Cardiac fibroblast (primary cell): ENCODE data around the gene MROH8.
A peak's percentile ranks its signal among the peaks of the same experiment; 100 is the strongest.

Source experiments
- DNase-seq, 2 donors: peaks; one replicate each; pipeline versions ENCODE4 v3.0.0 to v3.0.0-alpha.2; 2010; ENCODE audit warnings: low read depth in 2 of 2
- H3K4me3 ChIP-seq, 2 donors: replicated peaks in 1 of 2; 1 replicate in 1 of 2; 2 replicates in 1 of 2; pipeline ENCODE4 v1.5.1; 2011; ENCODE audit warnings: low read depth in 2 of 2, low read length in 2 of 2, mild to moderate bottlenecking in 2 of 2, moderate library complexity in 1 of 2
- TF ChIP-seq, protein P1 (sequence below): IDR thresholded peaks from one replicate; pipeline ENCODE4 v1.5.1; 2011; ENCODE audit warnings: low read depth, mild to moderate bottlenecking, low read length, inconsistent platforms

Gene MROH8

DNA sequence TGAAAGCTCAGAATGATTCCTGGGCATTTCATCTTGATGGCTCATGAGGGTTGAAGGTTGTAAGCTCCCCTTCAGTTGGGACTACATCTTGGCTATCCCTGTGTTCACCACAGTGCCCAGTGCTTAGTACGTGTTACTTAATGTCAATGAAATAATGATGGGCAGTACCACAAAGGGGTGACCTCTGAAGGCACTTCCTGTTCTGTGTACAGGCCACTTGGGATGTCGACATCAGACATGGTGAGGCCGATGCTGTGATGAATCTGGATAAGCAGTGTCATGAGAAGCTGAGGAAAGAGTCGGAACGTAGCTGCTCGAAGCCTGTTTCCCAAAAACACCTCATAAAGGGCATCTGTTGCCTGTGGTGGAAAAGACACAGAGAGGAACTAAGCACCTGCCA lies 55.9 kb downstream of the MROH8 start:
- DNase-seq, result no peak
- TF ChIP-seq, protein P1, sequence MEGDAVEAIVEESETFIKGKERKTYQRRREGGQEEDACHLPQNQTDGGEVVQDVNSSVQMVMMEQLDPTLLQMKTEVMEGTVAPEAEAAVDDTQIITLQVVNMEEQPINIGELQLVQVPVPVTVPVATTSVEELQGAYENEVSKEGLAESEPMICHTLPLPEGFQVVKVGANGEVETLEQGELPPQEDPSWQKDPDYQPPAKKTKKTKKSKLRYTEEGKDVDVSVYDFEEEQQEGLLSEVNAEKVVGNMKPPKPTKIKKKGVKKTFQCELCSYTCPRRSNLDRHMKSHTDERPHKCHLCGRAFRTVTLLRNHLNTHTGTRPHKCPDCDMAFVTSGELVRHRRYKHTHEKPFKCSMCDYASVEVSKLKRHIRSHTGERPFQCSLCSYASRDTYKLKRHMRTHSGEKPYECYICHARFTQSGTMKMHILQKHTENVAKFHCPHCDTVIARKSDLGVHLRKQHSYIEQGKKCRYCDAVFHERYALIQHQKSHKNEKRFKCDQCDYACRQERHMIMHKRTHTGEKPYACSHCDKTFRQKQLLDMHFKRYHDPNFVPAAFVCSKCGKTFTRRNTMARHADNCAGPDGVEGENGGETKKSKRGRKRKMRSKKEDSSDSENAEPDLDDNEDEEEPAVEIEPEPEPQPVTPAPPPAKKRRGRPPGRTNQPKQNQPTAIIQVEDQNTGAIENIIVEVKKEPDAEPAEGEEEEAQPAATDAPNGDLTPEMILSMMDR, result no peak
- H3K4me3 ChIP-seq, result no peak overlapping the region

DNA sequence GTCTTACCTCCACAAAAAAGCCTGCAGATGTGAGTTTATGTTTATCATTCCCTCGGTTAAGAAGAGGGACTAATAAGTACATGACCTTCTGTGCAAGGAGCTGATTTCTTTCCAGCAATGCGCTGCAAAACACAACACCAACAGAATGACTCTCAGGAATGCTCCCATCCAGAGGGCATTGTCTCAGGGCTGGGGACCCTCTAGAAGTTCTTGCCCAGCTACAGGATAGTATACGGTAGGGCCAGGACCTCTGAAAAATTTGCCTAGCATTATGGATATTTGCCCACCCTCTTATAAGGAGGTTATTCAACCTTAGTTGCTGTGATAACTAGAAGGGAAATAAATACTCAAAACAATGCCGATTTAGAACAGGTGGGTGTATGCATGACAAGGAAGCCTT lies 58.9 kb downstream of the MROH8 start:
- no peak overlapping the region for H3K4me3 ChIP-seq
- no peak for DNase-seq
- TF ChIP-seq, protein P1, result no peak

DNA sequence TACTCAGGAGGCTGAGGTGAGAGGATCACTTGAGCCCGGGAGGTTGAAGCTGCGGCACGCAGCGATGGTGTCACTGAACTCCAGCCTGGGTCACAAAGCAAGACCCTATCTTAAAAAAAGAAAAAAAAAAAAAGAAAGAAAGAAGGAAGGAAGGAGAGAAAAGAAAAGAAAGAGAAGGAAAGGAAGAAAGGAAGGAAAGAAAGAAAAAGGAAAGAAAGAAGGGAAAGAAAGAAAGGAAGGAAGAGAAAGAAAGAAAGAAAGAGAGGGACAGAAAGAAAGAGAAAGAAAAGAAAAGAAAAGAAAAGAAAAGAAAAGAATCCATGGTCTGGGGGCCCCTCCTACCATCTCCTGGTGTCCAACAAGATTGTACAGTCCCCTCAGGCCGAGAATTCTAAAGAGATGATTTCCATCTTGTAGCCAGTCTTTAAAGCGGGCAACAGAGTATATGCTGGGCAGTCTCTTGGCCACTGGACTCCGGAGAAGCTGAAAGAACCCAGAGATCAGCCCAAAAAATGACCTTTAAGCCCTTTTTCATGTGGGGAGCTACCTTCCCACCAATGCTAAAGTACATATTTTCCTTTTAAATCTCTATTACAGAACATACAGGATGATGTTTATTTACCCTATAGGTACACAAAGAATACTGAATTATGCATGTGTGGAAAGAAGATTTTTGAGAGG lies 59.9 kb downstream of the MROH8 start:
- H3K4me3 ChIP-seq, result no peak overlapping the region
- DNase-seq, result no peak
- TF ChIP-seq, protein P1, result no peak

DNA sequence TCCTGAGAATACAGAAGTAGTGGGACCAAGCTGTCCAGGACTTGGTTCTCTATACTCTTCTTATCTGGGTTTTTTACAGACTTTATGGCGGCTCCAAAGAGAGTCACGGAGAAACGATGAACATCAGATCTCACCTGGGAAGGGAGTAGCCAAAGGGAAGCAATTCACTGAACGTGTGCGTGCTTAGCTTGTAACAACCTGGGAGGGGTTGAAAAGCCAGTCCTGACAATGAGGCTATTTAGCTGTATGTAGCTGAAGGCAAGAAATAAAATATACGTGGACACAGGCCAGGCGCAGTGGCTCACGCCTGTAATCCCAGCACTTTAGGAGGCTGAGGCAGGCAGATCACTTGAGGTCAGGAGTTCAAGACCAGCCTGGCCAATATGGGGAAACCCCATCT lies 65.3 kb downstream of the MROH8 start:
- DNase-seq, result no peak
- TF ChIP-seq, protein P1, result no peak
- no peak overlapping the region for H3K4me3 ChIP-seq

DNA sequence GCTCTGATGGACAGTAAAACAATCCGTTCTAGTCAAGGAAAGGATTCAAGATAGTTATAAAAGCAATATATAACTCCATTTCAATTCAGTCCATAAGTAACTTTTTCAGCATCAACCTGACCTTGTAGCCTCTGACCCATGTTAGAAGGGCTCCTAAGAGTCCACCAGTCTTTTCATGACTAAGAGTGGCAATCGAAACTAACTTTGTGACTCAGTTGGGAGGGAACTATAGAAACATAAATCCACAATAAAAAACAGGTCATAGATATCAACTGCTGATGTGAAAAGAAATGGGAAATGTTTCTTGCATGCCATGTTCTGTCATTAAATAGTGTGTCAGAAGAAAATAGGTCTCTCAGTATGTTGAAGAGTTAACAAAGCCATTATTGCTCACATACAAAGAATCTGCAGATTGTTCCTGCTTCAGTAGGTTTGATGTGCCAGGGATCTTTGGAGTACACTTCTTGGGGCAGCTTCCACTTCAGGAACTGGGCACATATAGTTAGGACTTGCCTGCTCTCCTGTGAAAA lies 67.4 kb downstream of the MROH8 start:
- no peak for DNase-seq
- H3K4me3 ChIP-seq, result no peak overlapping the region
- TF ChIP-seq, protein P1, result no peak

DNA sequence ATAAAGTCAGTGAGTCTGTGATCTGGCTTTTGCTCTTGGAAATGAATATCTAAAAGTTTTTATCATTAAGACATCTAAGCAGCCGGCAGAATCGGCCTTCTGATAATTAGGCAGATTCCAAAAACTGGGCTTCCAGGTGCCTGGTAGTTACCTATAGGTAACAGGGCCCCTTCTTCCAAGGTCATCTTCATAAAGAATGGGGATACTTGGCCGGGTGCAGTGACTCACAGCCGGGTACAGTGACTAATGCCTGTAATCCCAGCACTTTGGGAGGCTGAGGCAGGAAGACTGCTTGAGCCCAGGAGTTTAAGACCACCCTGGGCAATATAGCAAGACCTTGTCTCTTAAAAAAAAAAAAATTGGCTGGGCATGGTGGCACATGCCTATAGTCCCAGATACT lies 70.7 kb downstream of the MROH8 start:
- TF ChIP-seq, protein P1, result no peak
- peak in 1 of 2 donors; percentile 11 for DNase-seq
- no peak overlapping the region for H3K4me3 ChIP-seq

DNA sequence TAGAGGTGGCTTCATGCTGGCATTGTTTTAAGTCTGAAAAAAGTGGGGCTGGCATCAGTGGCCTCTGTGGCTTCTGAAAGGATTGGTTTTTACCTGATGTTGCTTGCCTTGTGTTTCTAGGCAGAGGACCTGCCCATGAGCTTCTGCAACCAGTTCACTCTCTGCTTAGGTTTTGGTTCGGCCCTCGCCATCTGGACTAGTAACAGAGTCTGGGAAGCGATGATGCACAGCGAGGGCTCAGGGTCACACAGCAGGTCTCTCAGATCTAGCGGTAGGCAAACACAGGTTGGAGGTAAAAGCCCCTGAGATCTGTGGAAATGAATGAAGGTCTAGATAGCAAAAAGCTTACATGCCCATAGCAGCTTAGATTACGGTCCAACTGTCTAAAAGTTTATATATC lies 76.8 kb downstream of the MROH8 start:
- no peak for DNase-seq
- no peak overlapping the region for H3K4me3 ChIP-seq
- TF ChIP-seq, protein P1, result no peak
